AG09309 (cell line): Measurements from ENCODE around the gene CNOT6.

Source experiments
- DNase-seq: peaks from one replicate; pipeline ENCODE4 v3.0.0-alpha.2; 2010; ENCODE audit warnings: low read depth
- H3K4me3 ChIP-seq: 2 replicates; pipeline ENCODE4 v1.5.1; 2011; ENCODE audit warnings: mild to moderate bottlenecking, low read depth, low read length, moderate library complexity; ENCODE audit not compliant: control insufficient read depth
- CTCF ChIP-seq: IDR thresholded peaks from 2 replicates; pipeline ENCODE4 v1.5.1; 2011; ENCODE audit warnings: mild to moderate bottlenecking, low read depth, low read length, inconsistent platforms; ENCODE audit not compliant: insufficient read depth, control insufficient read depth; ENCODE audit errors: missing control alignments

CNOT6 gene

GRCh38 chr5:180596115-180596667 is 102.0 kb downstream of the CNOT6 start:
- no peak overlapping the region for H3K4me3 ChIP-seq
- no peak for TF ChIP-seq CTCF
- DNase-seq = no peak

- no peak overlapping the region for H3K4me3 ChIP-seq
- DNase-seq = no peak
- TF ChIP-seq CTCF = no peak
Observed at GRCh38 chr5:180596668-180597231, 102.6 kb downstream of the CNOT6 start.

- TF ChIP-seq CTCF = no peak
- H3K4me3 ChIP-seq = no peak overlapping the region
- DNase-seq = no peak
Observed at GRCh38 chr5:180598316-180598701, 104.1 kb downstream of the CNOT6 start.

GRCh38 chr5:180598797-180599589 is 104.8 kb downstream of the CNOT6 start:
- no peak for DNase-seq
- no peak overlapping the region for H3K4me3 ChIP-seq
- no peak for TF ChIP-seq CTCF

GRCh38 chr5:180599590-180599914 is 105.4 kb downstream of the CNOT6 start:
- H3K4me3 ChIP-seq = no peak overlapping the region
- no peak for DNase-seq
- no peak for TF ChIP-seq CTCF

GRCh38 chr5:180599981-180600553 is 105.9 kb downstream of the CNOT6 start:
- no peak for TF ChIP-seq CTCF
- no peak for DNase-seq
- no peak overlapping the region for H3K4me3 ChIP-seq
